Pancreas (tissue), 10 donors: ENCODE results near the gene DCP1B. TPM values are rescaled to one million over a fixed set of nuclear protein-coding genes. Genes with fewer than 3 reads are reported as not detected.

Source experiments
- ATAC-seq, 4 donors: fragments of 200-7000 bp; cut with Tn5 transposase; one replicate each; pipeline versions ENCODE4 v1.8.0 to v1.9.1; 2020; ENCODE audit warnings: mild to moderate bottlenecking in 4 of 4, moderate library complexity in 4 of 4
- DNase-seq, 6 donors: peaks; one replicate each; pipeline ENCODE4 v3.0.0-alpha.2; 2020
- FAIRE-seq: peaks from 2 replicates; lab custom pipeline; 2012; peaks lifted over from hg19 to GRCh38; lab: Jason Lieb, UNC
- H3K27ac ChIP-seq, 4 donors: fragments of 200-600 bp; sonication (generic); 1 replicate in 3 of 4; 2 replicates in 1 of 4; pipeline versions ENCODE4 v1.5.0 to v1.8.0; 2020
- H3K27me3 ChIP-seq, 4 donors: fragments of 200-600 bp; one replicate each; pipeline ENCODE4 v1.8.0; 2021
- H3K36me3 ChIP-seq, 3 donors: fragments of 200-600 bp; sonication (generic) in 1 of 3; one replicate each; pipeline versions ENCODE4 v1.5.0 to v1.8.0; 2020 to 2021
- H3K4me1 ChIP-seq, 3 donors: fragments of 200-600 bp; one replicate each; pipeline ENCODE4 v1.8.0; 2021
- H3K4me3 ChIP-seq, 4 donors: fragments of 200-600 bp; sonication (generic) in 2 of 4; one replicate each; pipeline versions ENCODE4 v1.5.0 to v1.8.0; 2020 to 2021
- H3K9me3 ChIP-seq, 4 donors: fragments of 200-600 bp; one replicate each; pipeline ENCODE4 v1.8.0; 2021
- CTCF ChIP-seq, 4 donors: fragments of 200-600 bp; sonication (generic) in 3 of 4; IDR thresholded peaks; one replicate each; pipeline versions ENCODE4 v1.5.0 to v1.8.0; 2021; ENCODE audit warnings: antibody characterized with exemption in 4 of 4
- WGBS, 2 donors: extraction: QIAGEN DNeasy Blood & Tissue Kit; methylation state at CpG; one replicate each; pipeline ENCODE4 v1.1.7; 2013; 5-methylcytosine and 5-hydroxymethylcytosine counted together
- intact Hi-C, 3 donors: fragments of 100-400 bp; cut with DNase I; formaldehyde crosslinking; loops; one replicate each; pipeline versions ENCODE4 v1.11.1 to v1.14.2; 2022
- polyA plus RNA-seq, 2 donors: library from polyadenylated mRNA; stranded (reverse); fragments of 200-250 nt; gene quantifications; one replicate each; pipeline ENCODE4 v1.2.3, GENCODE V29; 2013
- total RNA-seq, 6 donors: library from RNA; stranded (reverse); fragmentation: NEBNext Ultra II Directional in 4 of 6; extraction: Animal tissue kit (Norgen Biotek cat#: 25700) in 4 of 6; gene quantifications; one replicate each; pipeline versions ENCODE4 v1.2.1 to v1.2.4, GENCODE V29; 2021 to 2023
- donor health status: healthy with polysubstance abuse.
- donor health status: DM: no; HTN: no; CAD: no; lungs with moderate emphysema.
- donor health status: DM: no; HTN: no; CAD: no.
- donor health status: control.
- donor health status: control.
- donor health status: Bipolar disorder and iron deficiency.
- donor health status: DM: yes; HTN: yes; CAD: no.
- donor health status: DM: no; HTN: no; CAD: no.
- donor health status: DM: no; HTN: no; CAD: no.
- donor health status: DM: yes; HTN: yes; CAD: no.

Gene DCP1B
- total and polyA plus RNA-seq, 8 donors: 3.4 to 7.5 (median 6.6) TPM

- 74 to 88% methylated on average over 3 of the region's 3 CpGs for WGBS, 2 donors
- H3K27ac ChIP-seq: no peak overlapping the region
- H3K27me3 ChIP-seq: no peaks in the 10 kb centered on the region
- no peak for DNase-seq
- H3K36me3 ChIP-seq: no peaks in the 10 kb centered on the region
- no peak for TF ChIP-seq CTCF (IDR thresholded peaks at IDR 0.05)
- H3K4me3 ChIP-seq: no peak overlapping the region
- FAIRE-seq: no peak
- intact Hi-C loops: no loop called here
- H3K9me3 ChIP-seq: no peaks in the 10 kb centered on the region
- ATAC-seq: no peak
- no peaks in the 10 kb centered on the region for H3K4me1 ChIP-seq
Observed at GRCh38 chr12:1910468-1910867, 93.8 kb downstream of the DCP1B start.

DNA sequence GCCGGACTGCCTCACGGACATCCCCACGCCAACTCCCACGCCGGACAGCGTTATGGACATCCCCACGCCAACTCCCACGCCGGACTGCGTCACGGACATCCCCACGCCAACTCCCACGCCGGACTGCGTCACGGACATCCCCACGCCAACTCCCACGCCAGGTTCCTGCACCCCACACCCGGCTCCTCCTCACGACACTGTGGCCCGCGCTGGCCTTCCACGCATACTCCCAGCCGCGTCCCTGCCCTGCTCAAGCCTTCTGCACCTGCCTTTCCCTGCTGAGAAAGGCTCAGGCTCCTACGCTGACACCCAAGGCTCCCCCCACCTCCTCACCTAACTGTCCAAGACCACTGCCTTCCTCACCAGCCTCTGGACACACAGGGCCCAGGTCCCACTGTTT is 95.5 kb downstream of the DCP1B start:
- no peak for TF ChIP-seq CTCF (IDR thresholded peaks at IDR 0.05)
- Histone ChIP-seq H3K27ac (no peak overlapping the region), H3K4me3 (no peak overlapping the region), H3K27me3 (no peaks in the 10 kb centered on the region), H3K9me3 (no peaks in the 10 kb centered on the region), H3K36me3 (no peaks in the 10 kb centered on the region), H3K4me1 (no peaks in the 10 kb centered on the region)
- WGBS, 2 donors: 93% methylated on average over 26 of the region's 26 CpGs
- DNase-seq: peak in 1 of 6 donors; percentile 8
- intact Hi-C loops: no loop called here
- ATAC-seq: no peak
- FAIRE-seq: no peak

DNA sequence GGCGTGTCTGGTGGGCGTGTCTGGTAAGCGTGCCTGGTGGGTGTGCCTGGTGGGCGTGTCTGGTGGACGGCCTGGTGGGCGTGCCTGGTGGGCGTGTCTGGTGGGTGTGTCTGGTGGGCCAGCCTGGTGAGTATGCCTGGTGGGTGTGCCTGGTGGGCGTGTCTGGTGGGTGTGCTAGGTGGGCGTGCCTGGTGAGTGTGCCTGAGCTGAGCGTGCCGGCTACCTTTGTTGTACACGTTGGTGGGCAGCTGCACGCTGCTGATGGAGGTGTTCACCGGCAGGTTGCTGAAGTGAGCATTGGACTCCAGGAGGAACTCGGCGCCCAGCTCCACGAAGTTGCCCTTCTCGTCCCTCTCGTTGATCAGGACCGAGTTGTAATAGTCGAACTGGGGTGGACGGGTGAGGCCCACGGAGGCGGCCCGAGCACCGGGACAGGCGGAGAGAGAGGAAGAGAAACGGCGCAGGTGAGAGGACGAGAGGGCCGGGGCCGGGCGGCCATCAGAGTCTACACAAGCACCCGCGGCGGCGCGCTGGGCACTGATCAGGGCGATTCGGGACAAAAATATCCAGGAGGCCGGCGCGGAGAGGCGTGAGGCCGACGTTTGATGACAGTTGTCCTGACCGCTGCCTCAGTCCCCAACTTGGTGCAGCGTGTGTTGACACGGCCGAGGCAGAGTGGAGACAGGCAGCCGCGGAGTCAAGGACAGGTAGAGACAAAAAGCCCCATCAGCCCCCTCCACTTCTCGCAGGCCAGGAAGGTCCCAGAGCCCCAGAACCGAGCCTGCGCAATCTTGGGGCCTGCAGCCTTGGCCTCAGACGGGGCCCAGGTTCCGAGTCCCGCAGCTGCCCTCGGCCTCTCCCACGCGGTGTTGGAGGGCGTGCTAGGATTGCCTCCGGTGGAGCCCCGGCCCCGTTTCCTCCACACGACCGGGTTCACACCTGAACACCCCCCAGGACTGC is 96.3 kb downstream of the DCP1B start:
- no peaks in the 10 kb centered on the region for H3K27me3 ChIP-seq
- H3K9me3 ChIP-seq: no peaks in the 10 kb centered on the region
- peak overlapping the region in 2 of 4 donors; percentile 20 to 41 for H3K4me3 ChIP-seq
- FAIRE-seq (no peak), ATAC-seq (peak; percentile 40 to 78 (median 58)), DNase-seq (peak in 2 of 6 donors; percentile 17 to 68)
- TF ChIP-seq CTCF (IDR thresholded peaks at IDR 0.05): no peak
- H3K27ac ChIP-seq: no peak overlapping the region
- no peaks in the 10 kb centered on the region for H3K4me1 ChIP-seq
- intact Hi-C loops: no loop called here
- H3K36me3 ChIP-seq: no peaks in the 10 kb centered on the region
- 19 to 24% methylated on average over 63 to 67 of the region's 67 CpGs for WGBS, 2 donors

DNA sequence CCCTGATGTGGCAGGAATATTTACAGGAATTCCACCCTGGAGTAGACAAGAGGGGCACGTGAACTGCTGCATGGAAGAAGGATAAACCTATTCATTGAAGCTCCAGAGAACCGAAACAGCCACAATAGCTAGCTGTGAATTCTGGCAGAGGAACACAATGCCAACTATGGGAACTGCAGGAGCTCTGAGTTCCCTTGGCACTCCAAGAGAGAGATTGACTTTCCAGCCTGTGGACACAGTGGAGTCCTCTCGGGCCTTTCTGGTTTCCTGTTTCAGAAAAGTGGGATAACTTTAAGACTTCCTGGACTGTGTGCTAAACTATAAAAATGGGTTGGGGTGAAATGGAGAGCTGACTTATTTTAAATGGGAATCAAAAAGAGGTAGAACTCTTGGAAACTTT is 97.7 kb downstream of the DCP1B start:
- intact Hi-C loops: no loop called here
- 39 to 42% methylated on average over 3 of the region's 3 CpGs for WGBS, 2 donors
- Histone ChIP-seq H3K27me3 (no peaks in the 10 kb centered on the region), H3K4me3 (no peak overlapping the region), H3K9me3 (no peaks in the 10 kb centered on the region), H3K27ac (no peak overlapping the region), H3K36me3 (no peaks in the 10 kb centered on the region), H3K4me1 (no peaks in the 10 kb centered on the region)
- FAIRE-seq: no peak
- no peak for ATAC-seq
- TF ChIP-seq CTCF (IDR thresholded peaks at IDR 0.05): no peak
- no peak for DNase-seq

DNA sequence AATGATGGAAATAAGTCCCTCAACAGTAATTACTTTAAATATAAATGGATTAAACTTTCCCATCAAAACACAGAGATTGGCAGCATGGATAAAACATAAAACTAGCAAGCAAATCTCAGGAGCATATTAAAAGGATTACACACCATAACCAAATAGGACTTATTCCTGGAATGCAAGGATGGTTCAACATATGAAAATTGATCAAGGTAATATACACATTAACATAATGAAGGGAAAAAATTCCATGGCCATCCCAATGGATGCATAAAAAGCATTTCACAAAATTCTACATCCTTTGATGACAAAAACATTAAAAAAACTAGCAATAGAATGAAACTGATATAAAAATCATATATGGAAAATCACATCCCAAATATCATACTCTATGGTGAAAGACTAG is 99.4 kb downstream of the DCP1B start:
- FAIRE-seq: no peak

More for the DNA sequence above, 99.4 kb downstream of the DCP1B start:
- DNase-seq (no peak), ATAC-seq (no peak)
- TF ChIP-seq CTCF (IDR thresholded peaks at IDR 0.05): no peak
- H3K27ac ChIP-seq: no peak overlapping the region
- no peaks in the 10 kb centered on the region for H3K9me3 ChIP-seq
- no peaks in the 10 kb centered on the region for H3K27me3 ChIP-seq
- no peaks in the 10 kb centered on the region for H3K36me3 ChIP-seq
- intact Hi-C loops: no loop called here
- H3K4me1 ChIP-seq: no peaks in the 10 kb centered on the region
- no peak overlapping the region for H3K4me3 ChIP-seq
